ENCODE results near the gene GPR183. TPM values are rescaled to one million over a fixed set of nuclear protein-coding genes. Genes with fewer than 3 reads are reported as not detected.
"Not testable (repeated sequence)": the region's sequence is repeated elsewhere in the genome, so short reads cannot be mapped to it uniquely, and the experiment has no call there.

The GPR183 gene
- total RNA-seq, 1 donor from 2014 or later: 2.6 TPM

DNA sequence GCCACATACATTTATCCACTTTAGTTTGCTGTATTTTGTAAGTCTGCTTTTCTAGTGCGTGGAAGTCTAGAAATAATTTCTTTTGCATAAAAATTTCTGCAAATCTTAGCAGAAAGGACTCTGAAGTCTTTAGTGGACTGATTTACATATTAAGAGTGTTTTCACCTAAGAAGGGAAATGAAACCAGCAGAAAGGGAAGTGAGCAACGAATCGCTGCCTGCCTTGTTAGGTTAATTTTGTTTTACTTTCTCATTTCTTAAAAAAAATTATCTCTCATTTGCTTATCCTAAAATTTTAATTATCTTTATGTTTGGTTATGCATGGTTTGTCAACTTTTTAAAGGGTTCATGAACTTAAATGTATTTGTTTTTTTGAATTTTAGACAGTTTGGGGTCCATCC is 48.3 kb downstream of the GPR183 start:
- no peak for DNase-seq
- intact Hi-C loops (cut with micrococcal nuclease): no loop called here
- ATAC-seq: no peak

DNA sequence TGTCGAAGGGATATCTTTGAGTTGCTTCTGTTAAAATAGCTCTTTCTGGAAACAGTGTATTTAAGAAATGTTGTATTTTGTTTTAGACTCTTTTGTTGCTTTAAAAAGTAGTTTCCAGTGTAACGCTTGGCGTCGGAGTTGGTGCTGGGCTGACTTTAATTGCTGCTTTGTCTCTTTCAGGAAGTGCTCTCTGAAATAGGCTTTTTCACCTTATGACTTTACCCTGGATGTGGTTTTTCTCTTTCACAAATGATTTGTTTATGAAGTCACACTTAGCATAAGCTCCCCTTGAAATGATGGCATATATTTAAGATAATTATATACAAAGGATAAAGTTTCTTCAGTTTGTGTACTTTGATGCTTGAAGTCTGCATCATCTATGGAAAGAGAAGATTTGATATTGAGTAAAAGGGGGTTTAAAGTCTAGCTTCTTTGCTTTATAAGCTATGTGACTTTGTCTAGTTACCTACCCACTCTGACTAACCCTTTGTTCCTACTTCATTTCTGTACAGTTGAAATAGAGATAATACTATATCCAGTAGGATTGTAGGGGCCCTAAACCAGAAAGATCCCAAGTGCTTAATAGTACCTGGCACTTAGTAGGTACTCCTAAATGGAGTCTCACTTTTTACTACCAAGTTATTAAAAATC is 48.9 kb downstream of the GPR183 start, which contains the start of gene GPR18:
Gene GPR18, minus strand, starts transcription at position 170 of the 651 bp plus-strand sequence. CDS start 2,507 bp downstream, outside the sequence.
- intact Hi-C loops (cut with micrococcal nuclease): no loop called here
- ATAC-seq: no peak
- no peak for DNase-seq

- intact Hi-C loops (cut with micrococcal nuclease): no loop called here
- ATAC-seq (no peak), DNase-seq (no peak)
These were observed 49.9 kb downstream of the GPR183 start for GRCh38 chr13:99257291-99257690.

DNA sequence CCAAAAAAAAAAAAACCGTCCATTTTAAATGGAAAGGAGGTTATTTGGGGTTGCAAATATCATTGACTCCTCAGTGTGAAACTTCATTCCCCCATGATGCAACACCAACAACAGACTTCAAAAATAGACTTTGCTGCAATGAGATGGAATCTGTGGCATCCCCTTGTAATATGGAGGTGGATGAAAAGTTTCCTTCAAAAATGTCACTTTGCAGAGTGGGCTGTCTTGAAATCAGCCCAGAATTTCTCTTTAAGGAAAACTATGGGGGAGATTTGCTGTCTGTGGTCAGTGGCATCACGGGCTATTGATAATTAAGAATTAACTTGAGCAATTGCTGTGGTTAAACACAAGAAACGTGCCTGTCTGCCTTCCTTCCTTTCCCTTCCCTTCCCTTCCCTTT is 50.5 kb downstream of the GPR183 start:
- intact Hi-C loops (cut with micrococcal nuclease): no loop called here
- peak; percentile 73 for ATAC-seq
- DNase-seq: no peak

DNA sequence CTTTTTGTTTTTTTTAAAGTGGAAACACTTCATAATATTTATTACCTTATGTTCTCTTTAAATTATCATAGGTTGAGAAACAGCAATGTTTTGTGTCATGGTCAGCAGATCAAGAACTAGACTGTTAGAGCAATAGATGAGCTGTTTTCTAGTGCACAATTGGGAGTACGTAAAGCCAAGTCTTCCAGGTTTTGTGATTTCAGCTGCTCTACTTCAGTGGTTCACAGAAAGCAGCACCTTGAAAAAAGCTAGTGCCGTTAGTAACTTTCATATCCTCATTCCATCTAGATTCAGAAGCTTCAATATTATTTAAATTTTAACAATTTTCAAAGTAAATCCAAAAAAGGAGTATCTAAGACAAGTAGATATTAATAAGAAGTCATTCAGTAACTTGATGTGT is 50.9 kb downstream of the GPR183 start:
- DNase-seq (no peak), ATAC-seq (no peak)
- intact Hi-C loops (cut with micrococcal nuclease): no loop called here

- intact Hi-C loops (cut with micrococcal nuclease): no loop called here
- no peak for ATAC-seq
These were observed 51.9 kb downstream of the GPR183 start for GRCh38 chr13:99255271-99255670.

DNA sequence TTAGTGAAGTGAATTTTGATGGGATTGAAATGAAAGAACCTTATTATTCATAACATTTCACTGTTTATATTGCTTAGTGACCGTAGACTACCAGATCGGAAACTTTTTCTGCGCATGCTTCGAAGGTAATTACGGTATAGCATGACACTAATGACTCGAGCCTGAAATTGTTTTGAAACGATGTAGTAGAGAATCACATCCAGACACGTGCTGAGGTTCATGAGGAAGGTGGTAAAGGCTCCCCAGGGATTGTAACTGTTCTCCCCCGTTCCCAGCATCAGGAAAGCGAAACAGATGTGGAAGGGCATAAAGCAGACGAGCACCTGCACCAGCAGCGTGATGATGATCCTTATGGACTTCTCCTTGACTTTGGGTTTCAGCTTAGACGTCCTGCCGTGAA is 52.4 kb downstream of the GPR183 start:
- ATAC-seq (no peak), DNase-seq (no peak)
- intact Hi-C loops (cut with micrococcal nuclease): no loop called here

More at GRCh38 chr13:99255271-99255670, 51.9 kb downstream of the GPR183 start:
- no peak for DNase-seq

DNA sequence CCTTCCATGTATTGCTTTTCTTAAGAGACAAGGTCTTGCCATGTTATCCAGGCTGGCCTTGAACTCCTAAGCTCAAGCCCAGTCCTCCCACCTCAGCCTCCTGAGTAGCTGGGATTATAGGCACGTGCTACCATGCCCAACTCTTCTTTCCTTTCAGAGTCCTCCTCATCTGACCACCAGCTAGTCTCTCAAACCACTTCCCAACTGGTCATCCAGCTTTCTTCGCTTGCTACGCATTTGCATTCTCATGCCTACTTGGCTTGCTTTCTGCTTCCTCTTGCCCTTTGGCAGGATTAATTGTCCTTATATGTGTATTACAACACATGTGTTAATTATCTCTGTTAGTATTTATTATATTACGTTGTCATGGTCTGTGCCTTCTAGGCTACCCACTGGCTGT is 55.3 kb downstream of the GPR183 start:
- no peak for DNase-seq
- intact Hi-C loops (cut with micrococcal nuclease): no loop called here
- ATAC-seq: no peak

- DNase-seq (no peak), ATAC-seq (no peak)
- intact Hi-C loops (cut with micrococcal nuclease): no loop called here
These were observed 56.0 kb downstream of the GPR183 start for GRCh38 chr13:99250982-99251825.

GRCh38 chr13:99249606-99250005 is 57.6 kb downstream of the GPR183 start:
- ATAC-seq; intact Hi-C loops (cut with micrococcal nuclease); DNase-seq: not testable (repeated sequence)

DNA sequence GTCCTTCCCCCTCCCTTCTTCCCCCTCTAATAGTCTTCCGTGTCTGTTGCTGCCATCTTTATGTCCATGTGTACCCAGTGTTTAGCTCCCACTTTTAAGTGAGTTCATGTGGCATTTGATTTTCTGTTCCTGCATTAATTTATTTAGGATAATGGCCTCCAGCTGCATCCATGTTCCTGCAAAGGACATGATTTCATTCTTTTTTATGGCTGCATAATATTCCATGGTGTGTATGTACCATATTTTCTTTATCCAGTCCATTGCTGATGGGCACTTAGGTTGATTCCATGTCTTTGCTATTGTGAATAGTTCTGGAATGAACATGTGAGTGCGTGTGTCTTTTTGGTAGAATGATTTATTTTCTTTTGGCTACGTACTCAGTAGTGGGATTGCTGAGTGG is 58.0 kb downstream of the GPR183 start:
- DNase-seq; intact Hi-C loops (cut with micrococcal nuclease); ATAC-seq: not testable (repeated sequence)

DNA sequence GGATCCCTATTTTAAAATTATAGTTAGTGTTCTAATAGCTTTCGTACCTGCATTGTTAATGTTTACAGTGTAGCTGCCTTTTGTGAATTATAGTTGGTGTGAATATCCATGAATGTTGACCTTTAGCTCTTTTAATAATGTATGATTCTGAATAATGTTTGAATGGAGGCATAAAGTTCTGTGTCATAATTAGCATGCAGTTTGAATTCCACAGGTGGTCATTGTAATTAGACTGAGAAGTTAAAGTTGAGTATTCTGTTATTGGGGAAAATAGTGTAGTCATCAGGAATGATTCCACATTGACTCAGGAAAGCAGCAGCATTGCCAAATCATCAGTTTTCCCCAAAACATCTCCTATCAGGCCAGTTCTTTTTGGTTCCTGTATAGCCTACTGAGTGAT is 61.1 kb downstream of the GPR183 start:
- intact Hi-C loops (cut with micrococcal nuclease): no loop called here
- DNase-seq (no peak), ATAC-seq (no peak)

Small RNA genes lying within 50 kb of the gene (microRNA-seq; reads per million reads assigned to microRNA genes)
- not detected for gene MIR623 (ENCODE audit: borderline number of aligned reads)

Other genes with a start within 250 kb of the GPR183 start
- 36.3 TPM for gene UBAC2, start 106.5 kb downstream of the GPR183 start, total RNA-seq
- not detected for gene GPR18, start 49.0 kb downstream of the GPR183 start, total RNA-seq
- gene TM9SF2, start 194.1 kb upstream of the GPR183 start, total RNA-seq: 59.9 TPM

All from left ventricle myocardium superior (tissue), 1 donor.